ENCODE measurements around the gene CREB3L2. TPM values are rescaled to one million over a fixed set of nuclear protein-coding genes. Genes with fewer than 3 reads are reported as not detected.
A peak's percentile ranks its signal among the peaks of the same experiment; 100 is the strongest.

Gene CREB3L2
- polyA plus RNA-seq, 3 donors, result 6.9 to 12.9 (median 11.9) TPM

GRCh38 chr7:137829337-137829992, 172.4 kb downstream of the CREB3L2 start:
- TF ChIP-seq CTCF (IDR thresholded peaks at IDR 0.05), result no peak
- Mint-ChIP-seq H3K27me3 (ENCODE audit: low read depth in 3 of 3) (peaks cover 2 to 4% (median 2%) of the 10 kb centered on the region in 3 donors), H3K27ac (no peak overlapping the region), H3K4me1 (no peaks in the 10 kb centered on the region), H3K4me3 (peak overlapping the region in 1 of 2 donors; percentile 39), H3K9me3 (peaks cover 12 to 25% (median 22%) of the 10 kb centered on the region in 7 donors), H3K36me3 (no peaks in the 10 kb centered on the region)
- no peak overlapping the region for H3K9ac ChIP-seq (ENCODE audit: insufficient read depth, low read length, poor library complexity, severe bottlenecking)
- H3K27ac ChIP-seq (ENCODE audit: low read depth in 1 of 2, low read length in 2 of 2), result no peak overlapping the region
- no peak overlapping the region for H2AFZ ChIP-seq (ENCODE audit: insufficient read depth, low read depth, low read length, poor library complexity, severe bottlenecking)
- intact Hi-C loops (cut with micrococcal nuclease), result no loop called here
- H4K20me1 ChIP-seq (ENCODE audit: insufficient read depth, low read length), result no peaks in the 10 kb centered on the region
- WGBS (ENCODE audit: insufficient coverage), result 100% methylated on average over 1 of the region's 7 CpGs
- peaks cover 0 to 5% of the 10 kb centered on the region in 2 donors for H3K27me3 ChIP-seq (ENCODE audit: control insufficient read depth in 2 of 2, insufficient read depth in 2 of 2, low read length in 2 of 2)
- no peak for DNase-seq
- H3K4me1 ChIP-seq (ENCODE audit: control insufficient read depth in 1 of 2, insufficient read depth in 2 of 2, low read length in 2 of 2), result no peaks in the 10 kb centered on the region
- no peak overlapping the region for H3K4me2 ChIP-seq (replicated peaks; ENCODE audit: extremely low read depth, low read length, poor library complexity, severe bottlenecking)
- H3K4me3 ChIP-seq (replicated peaks in 1 of 3; ENCODE audit: low read depth in 2 of 3, low read length in 3 of 3), result no peak overlapping the region
- peaks cover 24 to 27% of the 10 kb centered on the region in 2 donors for H3K9me3 ChIP-seq (replicated peaks in 1 of 2; ENCODE audit: control insufficient read depth in 1 of 2, insufficient read depth in 1 of 2, low read length in 2 of 2)
- no peaks in the 10 kb centered on the region for H3K36me3 ChIP-seq (replicated peaks in 1 of 2; ENCODE audit: control insufficient read depth in 1 of 2, insufficient read depth in 2 of 2, low read length in 2 of 2)
- H3K79me2 ChIP-seq (ENCODE audit: insufficient read depth, low read length), result no peaks in the 10 kb centered on the region

- Histone ChIP-seq H3K4me1 (ENCODE audit: control insufficient read depth in 1 of 2, insufficient read depth in 2 of 2, low read length in 2 of 2) (no peaks in the 10 kb centered on the region), H3K36me3 (replicated peaks in 1 of 2; ENCODE audit: control insufficient read depth in 1 of 2, insufficient read depth in 2 of 2, low read length in 2 of 2) (no peaks in the 10 kb centered on the region), H3K4me2 (replicated peaks; ENCODE audit: extremely low read depth, low read length, poor library complexity, severe bottlenecking) (no peak overlapping the region), H3K9me3 (replicated peaks in 1 of 2; ENCODE audit: control insufficient read depth in 1 of 2, insufficient read depth in 1 of 2, low read length in 2 of 2) (peaks cover 20 to 21% of the 10 kb centered on the region in 2 donors), H3K79me2 (ENCODE audit: insufficient read depth, low read length) (no peaks in the 10 kb centered on the region), H3K27me3 (ENCODE audit: control insufficient read depth in 2 of 2, insufficient read depth in 2 of 2, low read length in 2 of 2) (peaks cover 0 to 5% of the 10 kb centered on the region in 2 donors), H3K4me3 (replicated peaks in 1 of 3; ENCODE audit: low read depth in 2 of 3, low read length in 3 of 3) (no peak overlapping the region), H3K27ac (ENCODE audit: low read depth in 1 of 2, low read length in 2 of 2) (no peak overlapping the region), H2AFZ (ENCODE audit: insufficient read depth, low read depth, low read length, poor library complexity, severe bottlenecking) (no peak overlapping the region), H4K20me1 (ENCODE audit: insufficient read depth, low read length) (no peaks in the 10 kb centered on the region), H3K9ac (ENCODE audit: insufficient read depth, low read length, poor library complexity, severe bottlenecking) (no peak overlapping the region)
- Mint-ChIP-seq H3K36me3 (no peaks in the 10 kb centered on the region), H3K4me3 (no peak overlapping the region), H3K27ac (peak overlapping the region in 1 of 7 donors; percentile 65), H3K9me3 (peaks cover 10 to 22% (median 20%) of the 10 kb centered on the region in 7 donors), H3K4me1 (no peaks in the 10 kb centered on the region), H3K27me3 (ENCODE audit: low read depth in 3 of 3) (peaks cover 2 to 4% (median 2%) of the 10 kb centered on the region in 3 donors)
- no peak for TF ChIP-seq CTCF (IDR thresholded peaks at IDR 0.05)
- no CpG with 5 or more reads among the region's 1 CpG for WGBS (ENCODE audit: insufficient coverage)
- intact Hi-C loops (cut with micrococcal nuclease), result no loop called here
- no peak for DNase-seq
Measured at GRCh38 chr7:137828456-137828855, 173.4 kb downstream of the CREB3L2 start.

All from CD14-positive monocyte (primary cell).